Left ventricle myocardium superior (tissue), 1 donor: ENCODE data around the gene SPAG16. TPM values are rescaled to one million over a fixed set of nuclear protein-coding genes. Genes with fewer than 3 reads are reported as not detected.

Experiments used
- ATAC-seq: fragments of 200-7000 bp; cut with Tn5 transposase; one replicate; pipeline ENCODE4 v1.9.1; 2020; ENCODE audit warnings: mild to moderate bottlenecking, moderate library complexity
- DNase-seq: peaks from one replicate; pipeline ENCODE4 v3.0.0-alpha.2; 2020
- intact Hi-C: fragments of 100-400 bp; cut with micrococcal nuclease; formaldehyde crosslinking; loops from one replicate; pipeline ENCODE4 v1.11.0; 2022
- total RNA-seq: library from RNA; stranded (reverse); fragmentation: NEBNext Ultra II Directional; extraction: Animal tissue kit (Norgen Biotek cat#: 25700); gene quantifications from one replicate; pipeline ENCODE4 v1.2.1, GENCODE V29; 2021
- donor health status: DM: no; HTN: yes; CAD: no; lungs with severe emphysema.

SPAG16 gene
- total RNA-seq, 1 donor from 2014 or later: 18.7 TPM

GRCh38 chr2:214100488-214100887, 816.2 kb downstream of the SPAG16 start:
- intact Hi-C loops: no loop called here
- DNase-seq: no peak
- ATAC-seq: no peak

DNA sequence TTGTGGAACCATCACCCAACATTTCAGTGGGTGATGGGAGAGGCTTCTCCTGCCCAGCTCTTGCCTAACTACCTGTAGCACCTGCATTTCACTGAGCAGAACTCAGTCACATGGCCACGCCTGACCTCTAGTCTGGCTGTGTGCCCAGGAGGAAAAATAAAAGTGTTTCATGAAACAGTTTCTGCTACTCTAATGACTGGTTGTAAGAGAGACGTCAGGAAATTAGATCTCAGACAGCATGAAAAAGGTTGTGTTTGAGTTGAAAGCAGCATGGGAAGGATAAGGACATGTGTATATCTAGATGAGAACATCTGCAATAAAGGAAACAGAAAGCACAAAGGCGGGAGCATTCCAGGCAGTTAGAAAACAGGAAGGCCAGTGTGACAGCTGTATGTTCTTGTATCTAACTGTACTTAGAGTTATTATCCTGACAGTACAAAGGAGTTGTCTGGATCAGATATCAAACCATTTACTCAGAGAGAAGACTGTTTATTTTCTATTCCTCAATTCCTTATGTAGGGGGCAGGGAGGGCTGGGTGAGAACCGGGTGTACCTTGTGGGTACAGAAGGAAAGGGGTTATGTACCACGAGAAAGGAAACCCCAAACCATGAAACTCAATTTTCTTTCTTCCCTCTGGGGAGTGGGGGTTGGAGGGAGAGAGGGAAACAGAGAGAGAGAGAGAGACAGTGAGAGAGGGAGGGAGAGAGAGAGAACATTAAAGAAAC, 819.2 kb downstream of the SPAG16 start:
- ATAC-seq (no peak), DNase-seq (no peak)
- intact Hi-C loops: no loop called here

DNA sequence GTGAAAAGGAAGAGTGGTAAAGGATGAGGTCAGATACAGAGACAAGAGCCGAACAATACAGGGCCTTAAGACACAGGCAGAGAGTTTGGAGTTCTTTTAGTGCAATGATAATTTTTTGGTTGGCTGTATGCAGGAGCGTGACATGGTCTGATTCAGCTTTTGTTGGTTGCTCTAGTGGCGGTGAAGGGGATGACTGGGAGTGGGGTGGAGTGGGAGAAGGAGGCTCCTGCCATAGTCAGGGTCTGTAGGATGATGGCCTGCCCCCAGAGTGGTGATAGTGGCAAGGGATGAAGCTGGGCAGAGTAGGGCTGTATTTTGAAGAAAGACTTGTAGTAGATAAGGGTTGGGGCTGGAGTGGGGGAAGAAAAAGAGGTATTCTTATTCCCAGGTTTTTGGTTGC, 820.0 kb downstream of the SPAG16 start:
- ATAC-seq: no peak
- DNase-seq: no peak
- intact Hi-C loops: no loop called here

DNA sequence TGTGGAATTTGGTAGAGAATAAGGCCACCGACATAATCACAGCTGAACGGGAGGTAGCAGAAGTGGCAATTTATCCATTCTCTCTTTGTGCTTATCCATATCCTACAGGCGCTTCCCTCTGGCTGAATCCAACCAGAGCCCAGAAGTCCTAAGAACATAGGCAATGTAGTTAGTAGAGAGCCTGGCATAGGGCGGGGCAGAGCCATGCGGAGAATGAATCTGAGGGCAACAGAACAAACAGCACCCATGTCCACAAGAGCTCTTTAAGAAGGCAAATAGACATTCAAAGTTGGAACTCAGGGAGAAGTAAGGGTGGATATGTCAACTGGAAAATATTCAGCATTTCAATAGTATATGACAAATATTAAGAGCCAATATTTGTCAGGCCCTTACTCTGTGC, 820.7 kb downstream of the SPAG16 start:
- DNase-seq (no peak), ATAC-seq (no peak)
- intact Hi-C loops: no loop called here

- DNase-seq (no peak), ATAC-seq (no peak)
- intact Hi-C loops: no loop called here
Measured at GRCh38 chr2:214107726-214108125, 823.5 kb downstream of the SPAG16 start.

DNA sequence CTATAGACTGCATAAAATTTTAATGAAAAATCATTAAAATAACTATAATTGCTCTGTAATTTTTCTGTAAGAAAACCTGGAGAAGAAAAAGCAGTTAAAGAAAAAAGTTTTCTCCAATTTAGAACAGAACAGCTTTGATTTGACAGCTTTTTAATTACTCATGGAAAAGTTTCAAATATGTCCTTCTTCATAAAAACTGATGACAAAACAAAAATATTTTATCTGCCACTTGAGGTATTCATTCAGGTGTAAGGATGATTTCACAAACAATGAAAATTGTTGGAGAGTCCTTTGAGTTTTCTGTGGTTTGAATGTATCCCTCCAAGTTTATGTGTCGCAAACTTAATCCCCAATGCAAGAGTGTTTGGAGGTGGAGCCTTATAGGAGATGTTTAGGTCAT, 824.3 kb downstream of the SPAG16 start:
- DNase-seq (no peak), ATAC-seq (no peak)
- intact Hi-C loops: no loop called here

- intact Hi-C loops: no loop called here
- no peak for DNase-seq
- ATAC-seq: no peak
Measured at GRCh38 chr2:214117054-214117453, 832.8 kb downstream of the SPAG16 start.

DNA sequence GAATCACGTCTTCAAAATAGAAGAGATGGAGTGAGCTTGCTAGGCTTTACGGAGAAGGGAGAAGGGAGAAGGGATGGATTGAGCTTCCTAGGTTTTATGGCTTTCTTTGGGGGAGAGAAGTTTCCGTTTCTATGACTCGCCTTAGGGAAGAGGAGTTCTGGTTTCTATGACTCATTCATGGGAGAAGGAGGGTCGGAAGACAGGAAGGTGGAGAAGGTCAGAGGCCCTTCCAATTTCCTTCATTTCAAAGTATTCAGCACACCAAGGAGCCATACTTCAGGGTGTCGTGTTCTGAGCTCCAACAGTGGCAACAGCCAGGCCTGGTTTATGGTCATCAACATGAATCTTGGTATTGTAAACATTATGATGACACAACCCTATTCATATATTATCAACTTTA, 841.9 kb downstream of the SPAG16 start:
- intact Hi-C loops: no loop called here
- no peak for ATAC-seq
- DNase-seq: no peak

- intact Hi-C loops: no loop called here
- no peak for ATAC-seq
- DNase-seq: no peak
Measured at GRCh38 chr2:214127170-214127569, 842.9 kb downstream of the SPAG16 start.

DNA sequence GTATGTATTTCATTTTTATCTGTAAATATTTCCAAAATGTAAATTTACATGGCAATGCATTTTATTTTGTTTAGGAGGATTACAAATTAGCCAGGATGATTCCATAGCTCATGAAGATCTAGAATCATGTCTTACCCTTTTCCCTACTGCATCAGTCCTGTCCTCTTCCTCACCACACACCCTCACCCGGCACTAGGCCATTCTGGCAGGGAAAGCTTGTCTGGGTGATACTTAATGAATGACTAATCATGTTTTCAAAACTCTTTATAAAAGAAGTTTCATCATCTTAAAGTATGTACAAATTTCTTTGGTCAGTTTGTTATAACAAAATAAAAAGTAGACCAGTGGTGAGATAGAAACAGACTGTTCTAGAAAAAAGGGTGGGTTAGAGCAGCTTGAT, 843.3 kb downstream of the SPAG16 start:
- DNase-seq (peak; percentile 24), ATAC-seq (no peak)
- intact Hi-C loops: no loop called here

DNA sequence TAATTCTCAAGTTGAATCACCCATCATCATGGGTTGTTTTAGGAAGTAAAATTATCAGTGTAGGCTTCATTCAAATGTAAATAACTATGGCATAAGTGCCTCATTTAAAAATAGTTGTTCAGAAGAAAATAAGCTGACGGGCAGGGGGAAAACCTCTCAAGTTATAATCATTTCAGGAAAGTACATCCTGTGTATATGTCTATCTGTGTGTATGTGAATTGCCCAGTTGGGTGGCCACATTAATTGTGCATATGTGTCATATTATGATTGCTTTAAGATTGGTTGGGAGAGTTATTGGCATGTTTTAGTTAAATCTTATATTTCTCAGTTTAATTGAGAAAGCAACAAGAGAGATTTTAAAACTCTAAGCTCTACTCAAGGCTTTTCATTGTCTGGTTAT, 843.8 kb downstream of the SPAG16 start:
- intact Hi-C loops: no loop called here
- no peak for ATAC-seq
- DNase-seq: no peak

GRCh38 chr2:214130114-214130513, 845.9 kb downstream of the SPAG16 start:
- intact Hi-C loops: no loop called here
- DNase-seq: no peak
- no peak for ATAC-seq

- ATAC-seq: no peak
- intact Hi-C loops: no loop called here
- no peak for DNase-seq
Measured at GRCh38 chr2:214135966-214136365, 851.7 kb downstream of the SPAG16 start.

GRCh38 chr2:214138779-214139178, 854.5 kb downstream of the SPAG16 start:
- intact Hi-C loops: no loop called here
- DNase-seq (no peak), ATAC-seq (no peak)

DNA sequence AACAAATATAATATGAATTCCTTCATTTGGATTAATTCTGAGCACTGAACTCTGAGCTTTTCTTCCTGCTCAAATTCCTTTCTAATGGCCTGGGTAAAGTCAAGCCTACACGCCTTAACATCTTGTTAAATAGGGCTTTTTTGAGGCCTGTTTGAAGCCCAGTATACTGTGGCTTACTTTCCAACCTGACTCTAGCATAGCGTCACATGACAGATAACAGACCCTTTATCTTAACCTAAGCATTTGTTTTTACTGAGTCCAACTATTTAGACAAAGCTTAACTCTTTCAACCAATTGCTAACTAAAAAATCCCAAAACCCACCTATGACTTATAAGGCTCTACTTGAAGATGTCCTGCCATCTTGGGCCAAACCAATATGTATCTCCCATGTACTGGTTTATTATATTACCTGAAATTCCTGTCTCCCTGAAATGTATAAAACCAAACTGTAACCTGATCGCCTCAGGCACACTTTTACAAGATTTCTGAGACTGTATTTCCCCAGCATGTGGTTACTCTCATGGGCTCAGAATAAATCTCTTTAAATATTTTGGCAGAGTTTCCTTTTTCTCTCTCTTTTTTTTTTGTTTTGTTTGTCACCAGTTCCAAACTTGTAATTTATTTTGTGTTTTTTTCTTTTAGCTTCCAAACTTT, 855.5 kb downstream of the SPAG16 start:
- intact Hi-C loops: no loop called here

GRCh38 chr2:214156971-214157370, 872.7 kb downstream of the SPAG16 start:
- intact Hi-C loops: no loop called here
- ATAC-seq (no peak), DNase-seq (no peak)

More for the DNA sequence above, 855.5 kb downstream of the SPAG16 start:
- no peak for DNase-seq
- no peak for ATAC-seq

DNA sequence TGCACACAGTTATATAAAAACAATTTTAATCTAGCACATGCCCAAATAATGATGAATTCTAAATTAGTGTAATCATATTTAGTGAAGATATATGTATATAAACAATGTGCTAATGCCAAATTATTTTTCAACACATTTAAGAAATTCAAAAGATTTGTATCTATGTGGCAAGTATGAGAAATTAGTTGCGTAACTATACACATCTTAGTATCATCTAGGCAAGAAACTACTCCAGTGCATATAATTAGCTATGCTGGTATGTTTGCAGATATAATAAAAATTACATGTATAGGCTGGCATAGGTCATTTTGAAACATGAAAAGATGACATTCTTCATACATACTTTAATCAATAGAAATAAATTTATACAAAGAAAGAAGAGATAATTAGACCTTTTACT, 874.6 kb downstream of the SPAG16 start:
- ATAC-seq (no peak), DNase-seq (no peak)
- intact Hi-C loops: no loop called here

DNA sequence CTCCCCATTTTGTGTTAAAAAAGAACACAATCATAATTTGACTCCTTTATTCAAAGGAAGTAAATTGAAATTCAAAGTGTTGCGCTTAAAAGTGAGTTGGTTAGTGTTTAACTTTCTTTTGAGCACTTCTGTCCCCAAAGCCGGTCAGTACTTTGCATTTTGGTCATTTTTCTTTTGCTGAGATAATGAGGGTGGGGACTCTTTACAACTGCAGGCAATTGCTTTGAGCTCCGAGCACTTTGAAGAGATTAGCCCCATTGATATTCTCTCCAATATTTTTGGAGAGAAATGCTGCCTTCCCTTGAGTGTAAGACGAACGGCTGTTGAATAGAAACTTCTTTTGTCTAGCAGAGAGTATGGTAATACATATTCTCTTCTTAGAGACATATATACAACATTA, 885.0 kb downstream of the SPAG16 start:
- intact Hi-C loops: no loop called here
- ATAC-seq (no peak), DNase-seq (no peak)

DNA sequence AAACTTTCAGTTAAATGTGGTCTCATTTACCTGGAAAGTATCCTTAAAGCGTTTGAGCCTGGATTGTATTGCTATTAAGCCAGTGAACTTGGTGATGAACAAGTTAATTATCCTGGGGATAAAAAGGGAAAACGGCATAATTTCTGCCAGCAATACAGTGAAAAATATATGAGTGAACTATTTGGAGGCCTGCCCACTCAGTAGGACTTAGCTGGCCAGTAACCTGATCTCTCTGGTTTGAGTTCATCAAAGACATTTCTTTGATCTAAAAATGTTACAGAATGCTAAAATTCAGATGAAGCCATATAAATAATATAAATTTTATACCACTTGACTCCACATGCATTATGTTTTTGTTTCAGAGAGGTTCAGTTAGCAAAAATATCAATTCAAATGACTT, 885.5 kb downstream of the SPAG16 start:
- ATAC-seq (no peak), DNase-seq (no peak)
- intact Hi-C loops: no loop called here

DNA sequence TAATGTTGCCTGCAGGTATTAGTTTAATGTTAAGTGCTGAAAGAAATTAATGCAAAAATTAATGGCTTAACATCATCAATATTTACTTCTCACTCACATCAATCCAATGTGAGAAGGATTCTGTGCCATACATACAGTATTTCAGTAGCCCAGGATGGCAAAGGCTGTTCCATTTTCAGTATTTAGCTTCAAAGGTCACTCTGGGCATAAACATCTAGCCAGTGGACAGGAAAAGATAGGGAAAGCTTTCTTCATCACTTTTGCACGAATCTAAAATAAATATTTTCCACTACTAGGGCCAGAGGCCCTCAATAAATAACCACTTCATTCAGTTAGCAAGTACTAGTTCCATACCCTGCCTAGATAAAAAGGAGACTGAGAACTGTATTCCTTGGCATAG, 890.3 kb downstream of the SPAG16 start:
- intact Hi-C loops: no loop called here
- ATAC-seq (no peak), DNase-seq (no peak)

GRCh38 chr2:214180071-214180470, 895.8 kb downstream of the SPAG16 start:
- DNase-seq (no peak), ATAC-seq (no peak)
- intact Hi-C loops: no loop called here
